Parathyroid adenoma (tissue), 2 donors: Measurements from ENCODE around the gene HSBP1L1.

Experiments
- H2AFZ ChIP-seq: fragments of 300-600 bp; sonication (generic); one replicate; pipeline ENCODE4 v1.7.0; 2017; ENCODE audit warnings: antibody characterized with exemption, mild to moderate bottlenecking
- H3K27ac ChIP-seq: fragments of 300-600 bp; sonication (generic); one replicate; pipeline ENCODE4 v1.7.0; 2017
- H3K27me3 ChIP-seq: fragments of 300-600 bp; sonication (generic); one replicate; pipeline ENCODE4 v1.7.0; 2017; ENCODE audit warnings: low read length; ENCODE audit not compliant: control insufficient read depth, insufficient read depth
- H3K36me3 ChIP-seq: fragments of 300-600 bp; sonication (generic); one replicate; pipeline ENCODE4 v1.7.0; 2017; ENCODE audit warnings: low read length; ENCODE audit not compliant: control insufficient read depth, insufficient read depth
- H3K4me1 ChIP-seq: fragments of 300-600 bp; sonication (generic); one replicate; pipeline ENCODE4 v1.7.0; 2017; ENCODE audit warnings: control low read depth
- H3K4me2 ChIP-seq: fragments of 300-600 bp; sonication (generic); one replicate; pipeline ENCODE4 v1.7.0; 2017; ENCODE audit warnings: low read length
- H3K4me3 ChIP-seq: fragments of 300-600 bp; sonication (generic); one replicate; pipeline ENCODE4 v1.7.0; 2017; ENCODE audit warnings: low read depth, low read length
- H3K79me2 ChIP-seq: fragments of 300-600 bp; sonication (generic); one replicate; pipeline ENCODE4 v1.7.0; 2017; ENCODE audit warnings: control low read depth
- H3K9ac ChIP-seq: fragments of 300-600 bp; sonication (generic); one replicate; pipeline ENCODE4 v1.7.0; 2017; ENCODE audit warnings: mild to moderate bottlenecking
- H3K9me3 ChIP-seq: fragments of 300-600 bp; sonication (generic); one replicate; pipeline ENCODE4 v1.7.0; 2017; ENCODE audit warnings: low read length; ENCODE audit not compliant: control insufficient read depth
- TF ChIP-seq, protein P1 (sequence below): fragments of 300-600 bp; sonication (generic); IDR thresholded peaks from one replicate; pipeline ENCODE4 v1.7.0; 2017; ENCODE audit warnings: antibody characterized with exemption, mild to moderate bottlenecking
- donor health status: primary hyperparathyroidism.

The HSBP1L1 gene

DNA sequence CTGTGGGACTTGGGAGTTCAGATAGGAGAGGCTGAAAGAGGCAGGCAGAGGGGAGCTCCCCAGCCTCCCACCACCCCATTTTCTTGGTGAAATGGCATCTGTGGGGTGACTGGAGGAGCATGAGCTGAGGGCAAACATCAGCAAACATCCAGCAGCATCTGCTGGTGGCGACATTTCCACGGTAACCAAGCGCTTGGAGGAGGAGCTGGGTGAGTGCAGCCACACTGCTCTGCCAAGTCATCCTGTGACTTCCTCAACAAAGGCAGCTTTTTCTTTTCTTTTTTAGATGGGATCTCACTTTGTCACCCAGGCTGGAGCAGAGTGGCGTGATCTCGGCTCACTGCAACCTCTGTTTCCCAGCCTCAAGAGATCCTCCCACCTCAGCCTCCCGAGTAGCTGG lies 18.3 kb downstream of the HSBP1L1 start:
- H3K27ac ChIP-seq, result no peak overlapping the region
- no peaks in the 10 kb centered on the region for H3K27me3 ChIP-seq
- no peaks in the 10 kb centered on the region for H3K36me3 ChIP-seq
- no peak overlapping the region for H3K4me3 ChIP-seq
- H2AFZ ChIP-seq, result no peak overlapping the region
- no peaks in the 10 kb centered on the region for H3K4me1 ChIP-seq
- no peaks in the 10 kb centered on the region for H3K9me3 ChIP-seq
- TF ChIP-seq, protein P1, sequence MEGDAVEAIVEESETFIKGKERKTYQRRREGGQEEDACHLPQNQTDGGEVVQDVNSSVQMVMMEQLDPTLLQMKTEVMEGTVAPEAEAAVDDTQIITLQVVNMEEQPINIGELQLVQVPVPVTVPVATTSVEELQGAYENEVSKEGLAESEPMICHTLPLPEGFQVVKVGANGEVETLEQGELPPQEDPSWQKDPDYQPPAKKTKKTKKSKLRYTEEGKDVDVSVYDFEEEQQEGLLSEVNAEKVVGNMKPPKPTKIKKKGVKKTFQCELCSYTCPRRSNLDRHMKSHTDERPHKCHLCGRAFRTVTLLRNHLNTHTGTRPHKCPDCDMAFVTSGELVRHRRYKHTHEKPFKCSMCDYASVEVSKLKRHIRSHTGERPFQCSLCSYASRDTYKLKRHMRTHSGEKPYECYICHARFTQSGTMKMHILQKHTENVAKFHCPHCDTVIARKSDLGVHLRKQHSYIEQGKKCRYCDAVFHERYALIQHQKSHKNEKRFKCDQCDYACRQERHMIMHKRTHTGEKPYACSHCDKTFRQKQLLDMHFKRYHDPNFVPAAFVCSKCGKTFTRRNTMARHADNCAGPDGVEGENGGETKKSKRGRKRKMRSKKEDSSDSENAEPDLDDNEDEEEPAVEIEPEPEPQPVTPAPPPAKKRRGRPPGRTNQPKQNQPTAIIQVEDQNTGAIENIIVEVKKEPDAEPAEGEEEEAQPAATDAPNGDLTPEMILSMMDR, result no peak
- peaks cover 69% of the 10 kb centered on the region for H3K79me2 ChIP-seq
- H3K9ac ChIP-seq, result no peak overlapping the region
- no peak overlapping the region for H3K4me2 ChIP-seq

DNA sequence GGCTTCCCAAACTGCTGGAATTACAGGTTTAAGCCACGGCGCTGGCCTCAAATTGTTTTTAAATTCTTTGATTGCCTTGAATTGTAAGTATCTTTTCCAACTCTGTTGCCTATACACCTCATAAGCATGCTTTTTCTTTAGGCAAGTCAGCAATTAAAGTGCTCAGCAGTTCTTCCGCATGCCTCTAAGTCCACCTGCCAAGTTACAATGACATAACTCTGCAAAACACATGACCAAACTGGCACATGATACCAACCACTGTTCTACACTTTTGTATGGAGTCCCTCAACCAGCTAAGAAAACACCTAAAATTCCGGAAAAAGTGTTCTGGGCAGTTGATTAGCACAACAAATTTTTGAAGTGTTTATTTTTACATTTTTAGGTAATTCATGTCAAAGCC lies 18.8 kb downstream of the HSBP1L1 start:
- H2AFZ ChIP-seq, result no peak overlapping the region
- H3K27ac ChIP-seq, result no peak overlapping the region
- no peaks in the 10 kb centered on the region for H3K9me3 ChIP-seq
- H3K4me3 ChIP-seq, result no peak overlapping the region
- H3K9ac ChIP-seq, result no peak overlapping the region
- peaks cover 71% of the 10 kb centered on the region for H3K79me2 ChIP-seq
- H3K4me1 ChIP-seq, result no peaks in the 10 kb centered on the region
- H3K27me3 ChIP-seq, result no peaks in the 10 kb centered on the region
- TF ChIP-seq, protein P1, result no peak
- no peak overlapping the region for H3K4me2 ChIP-seq
- H3K36me3 ChIP-seq, result no peaks in the 10 kb centered on the region

DNA sequence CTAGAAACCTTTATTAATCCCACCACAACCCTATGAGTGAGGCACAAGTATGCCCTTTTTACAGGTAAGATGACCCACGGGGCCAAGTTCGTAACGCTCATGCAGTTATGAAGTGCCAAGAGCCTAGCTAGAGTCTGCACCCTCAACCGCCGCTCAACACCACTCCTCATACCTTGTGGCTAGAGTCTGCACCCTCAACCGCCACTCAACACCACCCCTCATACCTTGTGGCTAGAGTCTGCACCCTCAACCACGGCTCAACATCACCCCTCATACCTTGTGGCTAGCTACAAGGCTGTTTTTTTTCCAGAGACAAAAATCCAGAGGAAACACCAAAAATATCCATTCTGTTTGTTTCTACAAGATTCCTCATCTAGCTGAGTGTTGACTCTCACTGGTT lies 19.4 kb downstream of the HSBP1L1 start:
- Histone ChIP-seq H3K9ac (no peak overlapping the region), H3K4me2 (no peak overlapping the region), H3K79me2 (peaks cover 68% of the 10 kb centered on the region), H3K9me3 (no peaks in the 10 kb centered on the region), H3K4me1 (no peaks in the 10 kb centered on the region), H3K27ac (no peak overlapping the region), H3K4me3 (no peak overlapping the region), H2AFZ (no peak overlapping the region), H3K27me3 (no peaks in the 10 kb centered on the region), H3K36me3 (no peaks in the 10 kb centered on the region)
- TF ChIP-seq, protein P1, result no peak

GRCh38 chr18:79985172-79985571 lies 20.7 kb downstream of the HSBP1L1 start:
- Histone ChIP-seq H3K36me3 (no peaks in the 10 kb centered on the region), H3K4me1 (peaks cover 3% of the 10 kb centered on the region), H3K9me3 (no peaks in the 10 kb centered on the region), H3K27ac (no peak overlapping the region), H2AFZ (no peak overlapping the region), H3K9ac (no peak overlapping the region), H3K27me3 (no peaks in the 10 kb centered on the region), H3K4me2 (no peak overlapping the region), H3K79me2 (peaks cover 56% of the 10 kb centered on the region), H3K4me3 (no peak overlapping the region)
- TF ChIP-seq, protein P1, result no peak

GRCh38 chr18:79986726-79987125 lies 22.3 kb downstream of the HSBP1L1 start:
- H3K4me3 ChIP-seq, result no peak overlapping the region
- TF ChIP-seq, protein P1, result no peak
- H3K36me3 ChIP-seq, result no peaks in the 10 kb centered on the region
- H3K4me2 ChIP-seq, result peak overlapping the region; percentile 75
- no peak overlapping the region for H3K27ac ChIP-seq
- peaks cover 3% of the 10 kb centered on the region for H3K4me1 ChIP-seq
- H3K9ac ChIP-seq, result no peak overlapping the region
- no peaks in the 10 kb centered on the region for H3K27me3 ChIP-seq
- no peak overlapping the region for H2AFZ ChIP-seq
- no peaks in the 10 kb centered on the region for H3K9me3 ChIP-seq
- H3K79me2 ChIP-seq, result peaks cover 46% of the 10 kb centered on the region
